Smooth muscle cell (in vitro differentiated cells): ENCODE data around the gene SORCS3. TPM values are rescaled to one million over a fixed set of nuclear protein-coding genes. Genes with fewer than 3 reads are reported as not detected.

ENCODE experiments used
- DNase-seq: peaks from one replicate; lab custom pipeline; 2025; ENCODE audit not compliant: unreplicated experiment; lab: John Stamatoyannopoulos, UW
- H2AFZ ChIP-seq: fragments of 200-600 bp; sonication (generic); 2 replicates; pipeline ENCODE4 v1.6.0; 2016; ENCODE audit warnings: antibody characterized with exemption, low read depth, mild to moderate bottlenecking
- H3F3A ChIP-seq: fragments of 200-600 bp; sonication (generic); 2 replicates; pipeline ENCODE4 v1.6.0; 2017; ENCODE audit warnings: antibody characterized with exemption, low read depth
- H3K27ac ChIP-seq: fragments of 200-600 bp; sonication (generic); 2 replicates; pipeline ENCODE4 v1.5.1; 2016; ENCODE audit warnings: low read depth, mild to moderate bottlenecking
- H3K27me3 ChIP-seq: fragments of 200-600 bp; sonication (generic); 2 replicates; pipeline ENCODE4 v1.6.1; 2016; ENCODE audit warnings: low read depth, mild to moderate bottlenecking
- H3K36me3 ChIP-seq: fragments of 200-600 bp; sonication (generic); 2 replicates; pipeline ENCODE4 v1.5.1; 2016; ENCODE audit warnings: low read depth
- H3K4me1 ChIP-seq: fragments of 200-600 bp; sonication (generic); 2 replicates; pipeline ENCODE4 v1.5.1; 2016; ENCODE audit warnings: low read depth
- H3K4me2 ChIP-seq: fragments of 200-600 bp; sonication (generic); 2 replicates; pipeline ENCODE4 v1.6.0; 2016; ENCODE audit warnings: mild to moderate bottlenecking
- H3K4me3 ChIP-seq: fragments of 200-600 bp; sonication (generic); 2 replicates; pipeline ENCODE4 v1.5.1; 2016; ENCODE audit warnings: mild to moderate bottlenecking
- H3K79me2 ChIP-seq: fragments of 200-600 bp; sonication (generic); 2 replicates; pipeline ENCODE4 v1.6.0; 2016; ENCODE audit warnings: low read depth, mild to moderate bottlenecking
- H3K9ac ChIP-seq: fragments of 200-600 bp; sonication (generic); 2 replicates; pipeline ENCODE4 v1.6.0; 2016; ENCODE audit warnings: low read depth
- H3K9me3 ChIP-seq: fragments of 200-600 bp; sonication (generic); replicated peaks from 2 replicates; pipeline ENCODE4 v1.5.1; 2016; ENCODE audit warnings: low read depth
- H4K20me1 ChIP-seq: fragments of 200-600 bp; sonication (generic); 2 replicates; pipeline ENCODE4 v1.6.0; 2016; ENCODE audit warnings: low read depth
- CTCF ChIP-seq: fragments of 200-600 bp; sonication (generic); IDR thresholded peaks from 2 replicates; pipeline ENCODE4 v1.5.1; 2017; ENCODE audit warnings: borderline replicate concordance, mild to moderate bottlenecking, antibody characterized with exemption; ENCODE audit not compliant: insufficient read depth, poor library complexity, severe bottlenecking
- WGBS: methylation state at CpG from one replicate; pipeline ENCODE4 v1.1.7; 2016; ENCODE audit warnings: low lambda C conversion rate; 5-methylcytosine and 5-hydroxymethylcytosine counted together
- polyA plus RNA-seq: library from polyadenylated mRNA; unstranded; fragments of >200 nt; fragmentation: Nextera tagmentation; extraction: Ambion mirVana; gene quantifications from 2 replicates; pipeline ENCODE4 v1.2.1, GENCODE V29; 2016
- total RNA-seq: library from RNA; depleted of rRNA; stranded (reverse); fragments of >200 nt; gene quantifications from 2 replicates; pipeline ENCODE4 v1.2.3, GENCODE V29; 2014

The SORCS3 gene
- total and polyA plus RNA-seq, 2 experiments from 2014 or later = not detected

DNA sequence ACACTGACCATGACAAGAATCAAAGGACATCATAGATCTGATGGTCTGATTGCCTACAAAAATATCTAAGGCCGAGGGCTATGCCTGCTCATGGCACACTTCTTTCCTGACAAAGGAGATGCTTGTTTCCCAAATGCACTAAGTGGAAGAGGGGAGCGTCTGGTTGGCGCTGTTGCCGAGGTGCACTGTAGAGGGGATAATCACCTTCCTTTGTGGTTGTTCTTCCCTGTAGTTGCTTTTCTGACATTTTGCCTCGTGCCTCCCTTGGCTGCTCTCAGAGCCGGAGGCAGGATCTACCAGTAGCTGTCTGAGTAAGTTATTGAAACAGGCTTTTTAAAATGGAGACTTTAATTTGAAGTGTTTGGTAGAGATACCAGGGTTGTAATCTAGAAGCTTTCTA, 352.0 kb downstream of the SORCS3 start:
- no peak overlapping the region for H2AFZ ChIP-seq
- no peak for DNase-seq
- H3F3A ChIP-seq = no peaks in the 10 kb centered on the region
- H3K36me3 ChIP-seq = no peaks in the 10 kb centered on the region
- no peaks in the 10 kb centered on the region for H3K9me3 ChIP-seq
- H3K27me3 ChIP-seq = peaks cover 17% of the 10 kb centered on the region
- H3K4me3 ChIP-seq = no peak overlapping the region
- H3K27ac ChIP-seq = no peak overlapping the region
- no peak for TF ChIP-seq CTCF
- no peaks in the 10 kb centered on the region for H3K4me1 ChIP-seq
- H3K4me2 ChIP-seq = no peak overlapping the region
- no peaks in the 10 kb centered on the region for H4K20me1 ChIP-seq
- 76% methylated on average over 6 of the region's 6 CpGs for WGBS
- H3K79me2 ChIP-seq = no peaks in the 10 kb centered on the region
- H3K9ac ChIP-seq = no peak overlapping the region

GRCh38 chr10:105001269-105001668, 360.2 kb downstream of the SORCS3 start:
- Histone ChIP-seq H3K36me3 (no peaks in the 10 kb centered on the region), H3K79me2 (no peaks in the 10 kb centered on the region), H3F3A (no peaks in the 10 kb centered on the region), H3K4me2 (no peak overlapping the region), H3K9ac (no peak overlapping the region), H3K27me3 (peaks cover 35% of the 10 kb centered on the region), H3K27ac (no peak overlapping the region), H3K9me3 (no peaks in the 10 kb centered on the region), H2AFZ (no peak overlapping the region), H3K4me3 (no peak overlapping the region), H4K20me1 (no peaks in the 10 kb centered on the region), H3K4me1 (no peaks in the 10 kb centered on the region)
- TF ChIP-seq CTCF = no peak
- no peak for DNase-seq
- WGBS = 91% methylated on average over 2 of the region's 2 CpGs

DNA sequence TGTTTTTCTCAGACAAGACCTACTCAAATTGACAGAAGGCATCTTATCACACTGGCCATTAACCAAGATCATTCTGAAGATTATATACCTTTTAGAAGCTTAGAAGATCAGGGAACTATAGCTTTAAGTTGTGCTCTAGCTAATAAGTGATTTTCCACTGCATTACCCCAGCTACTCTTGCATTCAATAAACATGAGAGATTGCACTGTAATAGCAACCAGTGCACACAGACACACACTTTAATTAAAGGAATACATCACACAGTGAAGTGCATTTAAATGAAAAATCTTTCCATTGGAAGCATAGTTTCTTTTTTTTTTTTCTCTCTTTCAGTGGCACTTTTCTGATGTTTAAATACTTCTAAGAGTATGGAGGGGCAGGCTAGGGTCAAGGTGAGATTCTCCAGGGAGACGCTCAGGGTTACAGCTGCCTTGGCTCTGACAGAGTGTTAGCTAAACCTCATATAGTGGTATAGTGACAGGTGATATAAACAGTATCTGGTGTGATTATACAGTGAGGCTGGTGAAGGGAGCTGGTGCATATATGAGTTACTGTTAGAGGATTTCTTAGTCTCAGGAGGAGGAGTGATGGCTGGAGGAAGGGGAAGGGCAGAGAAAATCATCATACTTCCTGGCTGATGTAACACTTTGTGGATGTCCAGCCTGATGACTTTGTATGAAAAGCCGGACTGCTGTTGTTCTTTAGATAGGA, 369.5 kb downstream of the SORCS3 start:
- Histone ChIP-seq H3K27me3 (no peaks in the 10 kb centered on the region), H3F3A (no peaks in the 10 kb centered on the region), H3K79me2 (no peaks in the 10 kb centered on the region), H3K4me2 (no peak overlapping the region), H3K36me3 (no peaks in the 10 kb centered on the region), H3K9ac (no peak overlapping the region), H3K4me1 (no peaks in the 10 kb centered on the region), H4K20me1 (no peaks in the 10 kb centered on the region), H3K4me3 (no peak overlapping the region), H3K27ac (no peak overlapping the region), H2AFZ (no peak overlapping the region), H3K9me3 (no peaks in the 10 kb centered on the region)
- no peak for TF ChIP-seq CTCF
- WGBS = 87% methylated on average over 2 of the region's 2 CpGs
- DNase-seq = no peak

- Histone ChIP-seq H3K27me3 (no peaks in the 10 kb centered on the region), H3K4me3 (no peak overlapping the region), H3F3A (no peaks in the 10 kb centered on the region), H3K79me2 (no peaks in the 10 kb centered on the region), H3K27ac (peak overlapping the region; percentile 52), H4K20me1 (no peaks in the 10 kb centered on the region), H3K4me2 (no peak overlapping the region), H3K36me3 (no peaks in the 10 kb centered on the region), H2AFZ (no peak overlapping the region), H3K9me3 (no peaks in the 10 kb centered on the region), H3K9ac (no peak overlapping the region), H3K4me1 (no peaks in the 10 kb centered on the region)
- no peak for DNase-seq
- 71% methylated on average over 2 of the region's 2 CpGs for WGBS
- no peak for TF ChIP-seq CTCF
Observed at GRCh38 chr10:105017116-105017515, 376.0 kb downstream of the SORCS3 start.
